Astrocyte (in vitro differentiated cells and primary cell): ENCODE data around the gene DNMT1. TPM values are rescaled to one million over a fixed set of nuclear protein-coding genes. Genes with fewer than 3 reads are reported as not detected.

Source experiments
- DNase-seq: peaks from one replicate; pipeline ENCODE4 v3.0.0-alpha.2; 2010; ENCODE audit warnings: low read depth
- FAIRE-seq: peaks from 2 replicates; lab custom pipeline; 2011; peaks lifted over from hg19 to GRCh38; lab: Jason Lieb, UNC
- H2AFZ ChIP-seq: 2 replicates; pipeline ENCODE4 v1.6.0; 2012; ENCODE audit warnings: low read depth, low read length, inconsistent platforms
- H3K27ac ChIP-seq: 2 replicates; pipeline ENCODE4 v1.5.1; 2011; ENCODE audit warnings: low read depth, low read length, inconsistent platforms
- H3K27me3 ChIP-seq: 2 replicates; pipeline ENCODE4 v1.6.0; 2011; ENCODE audit warnings: low read length, inconsistent platforms; ENCODE audit not compliant: insufficient read depth
- H3K36me3 ChIP-seq: 2 replicates; pipeline ENCODE4 v1.5.1; 2011; ENCODE audit warnings: low read length, inconsistent platforms; ENCODE audit not compliant: insufficient read depth
- H3K4me1 ChIP-seq: 2 replicates; pipeline ENCODE4 v1.5.1; 2011; ENCODE audit warnings: low read length, inconsistent platforms; ENCODE audit not compliant: insufficient read depth
- H3K4me2 ChIP-seq: 2 replicates; pipeline ENCODE4 v1.6.0; 2012; ENCODE audit warnings: low read length, inconsistent platforms
- H3K4me3 ChIP-seq: 2 replicates; pipeline ENCODE4 v1.5.1; 2011; ENCODE audit warnings: low read depth, mild to moderate bottlenecking, low read length, inconsistent platforms; ENCODE audit not compliant: insufficient read depth
- H3K79me2 ChIP-seq: 2 replicates; pipeline ENCODE4 v1.6.0; 2012; ENCODE audit warnings: mild to moderate bottlenecking, low read length, inconsistent platforms; ENCODE audit not compliant: insufficient read depth
- H3K9ac ChIP-seq: 2 replicates; pipeline ENCODE4 v1.6.0; 2012; ENCODE audit warnings: mild to moderate bottlenecking, low read length, inconsistent platforms
- H3K9me3 ChIP-seq: 2 replicates; pipeline ENCODE4 v1.5.1; 2012; ENCODE audit warnings: low read depth, mild to moderate bottlenecking, low read length, inconsistent platforms; ENCODE audit not compliant: insufficient read depth
- H4K20me1 ChIP-seq: 2 replicates; pipeline ENCODE4 v1.6.0; 2012; ENCODE audit warnings: low read length, inconsistent platforms; ENCODE audit not compliant: insufficient read depth
- H3K27ac Mint-ChIP-seq: one replicate; pipeline ENCODE4 v1.8.0; 2021; ENCODE audit warnings: mild to moderate bottlenecking, mixed read lengths; ENCODE audit not compliant: unreplicated experiment
- H3K27me3 Mint-ChIP-seq: one replicate; pipeline ENCODE4 v1.8.0; 2021; ENCODE audit warnings: low read depth, mixed read lengths; ENCODE audit not compliant: unreplicated experiment
- H3K36me3 Mint-ChIP-seq: one replicate; pipeline ENCODE4 v1.8.0; 2021; ENCODE audit warnings: low read depth, mixed read lengths; ENCODE audit not compliant: unreplicated experiment
- H3K4me1 Mint-ChIP-seq: one replicate; pipeline ENCODE4 v1.8.0; 2021; ENCODE audit warnings: low read depth, mixed read lengths; ENCODE audit not compliant: unreplicated experiment
- H3K4me3 Mint-ChIP-seq: one replicate; pipeline ENCODE4 v1.8.0; 2021; ENCODE audit warnings: mild to moderate bottlenecking, moderate library complexity, mixed read lengths; ENCODE audit not compliant: unreplicated experiment
- H3K9me3 Mint-ChIP-seq: one replicate; pipeline ENCODE4 v1.8.0; 2021; ENCODE audit warnings: mild to moderate bottlenecking, mixed read lengths; ENCODE audit not compliant: unreplicated experiment
- EZH2 ChIP-seq: IDR thresholded peaks from 2 replicates; pipeline ENCODE4 v1.6.1; 2012; ENCODE audit warnings: mild to moderate bottlenecking, low read length, inconsistent platforms; ENCODE audit not compliant: insufficient read depth
- total RNA-seq: library from RNA; stranded (reverse); gene quantifications from 2 replicates; pipeline ENCODE4 v1.2.1, GENCODE V29; 2021
- TF ChIP-seq, protein P1 (sequence below): IDR thresholded peaks from 2 replicates; pipeline ENCODE4 v1.5.1; 2011; ENCODE audit warnings: low read depth, mild to moderate bottlenecking, inconsistent platforms, low read length, moderate library complexity; ENCODE audit not compliant: insufficient read depth

The DNMT1 gene
- total RNA-seq, 1 donor from 2014 or later = 50.6 TPM

DNA sequence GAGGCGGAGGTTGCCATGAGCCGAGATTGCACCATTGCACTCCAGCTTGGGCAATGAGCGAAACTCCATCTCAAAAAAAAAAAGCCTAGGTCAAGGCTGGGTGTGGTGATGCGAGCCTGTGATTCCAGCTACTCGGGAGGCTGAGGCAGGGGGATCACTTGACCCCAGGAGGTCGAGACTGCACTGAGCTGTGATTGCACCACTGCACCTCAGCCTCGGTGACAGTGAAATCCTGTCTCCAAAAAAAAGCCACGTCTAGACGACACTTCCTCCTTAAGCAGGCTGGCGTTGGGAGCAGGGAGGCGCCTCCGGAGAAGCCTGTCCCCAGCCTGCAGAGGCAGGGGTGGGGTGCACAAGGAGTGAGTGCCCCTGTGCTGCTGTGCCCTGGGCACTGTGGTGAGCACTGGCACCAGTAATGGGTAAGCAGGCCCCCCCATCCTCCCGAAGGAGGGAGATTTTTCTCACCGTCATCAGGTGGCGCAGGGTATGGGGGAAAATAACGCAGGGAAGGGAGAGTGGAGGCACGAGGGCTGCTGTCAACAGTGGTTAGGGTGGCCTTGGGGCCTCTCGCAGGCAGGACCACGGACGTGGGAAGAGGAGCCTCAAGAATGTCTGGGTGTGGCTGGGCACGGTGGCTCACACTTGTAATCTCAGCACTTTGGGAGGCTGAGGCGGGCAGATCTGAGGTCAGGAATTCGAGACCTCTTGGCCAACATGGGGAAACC is 82.6 kb downstream of the DNMT1 start:
- H3K9me3 Mint-ChIP-seq = no peaks in the 10 kb centered on the region
- peaks cover 13% of the 10 kb centered on the region for H3K36me3 ChIP-seq
- H3K27ac Mint-ChIP-seq = peak overlapping the region; percentile 72

GRCh38 chr19:10111405-10111811 is 83.3 kb downstream of the DNMT1 start, which contains the start of gene P2RY11:
Gene P2RY11 (plus strand): TSS chr19:10111693. CDS start chr19:10111722, 29 bp downstream.
- no peak within 1 kb of the TSS for H3K27ac ChIP-seq
- Mint-ChIP-seq H3K27me3 (no peaks in the 10 kb centered on the region), H3K4me3 (peak within 1 kb of the TSS; percentile 70), H3K4me1 (peaks cover 15% of the 10 kb centered on the region), H3K9me3 (no peaks in the 10 kb centered on the region), H3K36me3 (peaks cover 16% of the 10 kb centered on the region), H3K27ac (peak within 1 kb of the TSS; percentile 90)
- H3K4me2 ChIP-seq = no peak within 1 kb of the TSS
- H4K20me1 ChIP-seq = peaks cover 74% of the 10 kb centered on the region
- H3K79me2 ChIP-seq = peaks cover 40% of the 10 kb centered on the region
- no peak within 1 kb of the TSS for H2AFZ ChIP-seq
- H3K4me1 ChIP-seq = peaks cover 12% of the 10 kb centered on the region
- H3K9ac ChIP-seq = no peak within 1 kb of the TSS
- no peaks in the 10 kb centered on the region for H3K9me3 ChIP-seq
- FAIRE-seq = no peak
- no peak within 1 kb of the TSS for H3K4me3 ChIP-seq
- no peaks in the 10 kb centered on the region for H3K27me3 ChIP-seq
- peaks cover 13% of the 10 kb centered on the region for H3K36me3 ChIP-seq
- no peak for DNase-seq
- TF ChIP-seq EZH2 = no peak
- TF ChIP-seq, protein P1, sequence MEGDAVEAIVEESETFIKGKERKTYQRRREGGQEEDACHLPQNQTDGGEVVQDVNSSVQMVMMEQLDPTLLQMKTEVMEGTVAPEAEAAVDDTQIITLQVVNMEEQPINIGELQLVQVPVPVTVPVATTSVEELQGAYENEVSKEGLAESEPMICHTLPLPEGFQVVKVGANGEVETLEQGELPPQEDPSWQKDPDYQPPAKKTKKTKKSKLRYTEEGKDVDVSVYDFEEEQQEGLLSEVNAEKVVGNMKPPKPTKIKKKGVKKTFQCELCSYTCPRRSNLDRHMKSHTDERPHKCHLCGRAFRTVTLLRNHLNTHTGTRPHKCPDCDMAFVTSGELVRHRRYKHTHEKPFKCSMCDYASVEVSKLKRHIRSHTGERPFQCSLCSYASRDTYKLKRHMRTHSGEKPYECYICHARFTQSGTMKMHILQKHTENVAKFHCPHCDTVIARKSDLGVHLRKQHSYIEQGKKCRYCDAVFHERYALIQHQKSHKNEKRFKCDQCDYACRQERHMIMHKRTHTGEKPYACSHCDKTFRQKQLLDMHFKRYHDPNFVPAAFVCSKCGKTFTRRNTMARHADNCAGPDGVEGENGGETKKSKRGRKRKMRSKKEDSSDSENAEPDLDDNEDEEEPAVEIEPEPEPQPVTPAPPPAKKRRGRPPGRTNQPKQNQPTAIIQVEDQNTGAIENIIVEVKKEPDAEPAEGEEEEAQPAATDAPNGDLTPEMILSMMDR = no peak

More for the DNA sequence above, 82.6 kb downstream of the DNMT1 start:
- Histone ChIP-seq H3K4me2 (no peak overlapping the region), H3K27me3 (no peaks in the 10 kb centered on the region), H2AFZ (no peak overlapping the region), H3K79me2 (peaks cover 39% of the 10 kb centered on the region), H3K4me3 (no peak overlapping the region), H3K4me1 (peaks cover 6% of the 10 kb centered on the region), H3K9me3 (no peaks in the 10 kb centered on the region), H4K20me1 (peaks cover 80% of the 10 kb centered on the region), H3K27ac (no peak overlapping the region), H3K9ac (no peak overlapping the region)
- Mint-ChIP-seq H3K4me1 (peaks cover 12% of the 10 kb centered on the region), H3K27me3 (no peaks in the 10 kb centered on the region), H3K36me3 (peaks cover 13% of the 10 kb centered on the region), H3K4me3 (peak overlapping the region; percentile 57)
- no peak for DNase-seq
- TF ChIP-seq EZH2 = no peak
- TF ChIP-seq, protein P1 = no peak
- no peak for FAIRE-seq

GRCh38 chr19:10110972-10111317 is 83.8 kb downstream of the DNMT1 start:
- Mint-ChIP-seq H3K27me3 (no peaks in the 10 kb centered on the region), H3K9me3 (no peaks in the 10 kb centered on the region), H3K27ac (no peak overlapping the region), H3K4me3 (peak overlapping the region; percentile 50), H3K36me3 (peaks cover 12% of the 10 kb centered on the region), H3K4me1 (peaks cover 13% of the 10 kb centered on the region)
- Histone ChIP-seq H2AFZ (no peak overlapping the region), H3K9me3 (no peaks in the 10 kb centered on the region), H3K4me2 (no peak overlapping the region), H3K9ac (no peak overlapping the region), H4K20me1 (peaks cover 69% of the 10 kb centered on the region), H3K27me3 (no peaks in the 10 kb centered on the region), H3K27ac (no peak overlapping the region), H3K36me3 (peaks cover 13% of the 10 kb centered on the region), H3K4me1 (peaks cover 12% of the 10 kb centered on the region), H3K4me3 (no peak overlapping the region), H3K79me2 (peaks cover 40% of the 10 kb centered on the region)
- DNase-seq (no peak), FAIRE-seq (no peak)
- TF ChIP-seq EZH2 = no peak
- TF ChIP-seq, protein P1 = no peak
